Measurements from ENCODE around the gene DIO3.

Gene DIO3

DNA sequence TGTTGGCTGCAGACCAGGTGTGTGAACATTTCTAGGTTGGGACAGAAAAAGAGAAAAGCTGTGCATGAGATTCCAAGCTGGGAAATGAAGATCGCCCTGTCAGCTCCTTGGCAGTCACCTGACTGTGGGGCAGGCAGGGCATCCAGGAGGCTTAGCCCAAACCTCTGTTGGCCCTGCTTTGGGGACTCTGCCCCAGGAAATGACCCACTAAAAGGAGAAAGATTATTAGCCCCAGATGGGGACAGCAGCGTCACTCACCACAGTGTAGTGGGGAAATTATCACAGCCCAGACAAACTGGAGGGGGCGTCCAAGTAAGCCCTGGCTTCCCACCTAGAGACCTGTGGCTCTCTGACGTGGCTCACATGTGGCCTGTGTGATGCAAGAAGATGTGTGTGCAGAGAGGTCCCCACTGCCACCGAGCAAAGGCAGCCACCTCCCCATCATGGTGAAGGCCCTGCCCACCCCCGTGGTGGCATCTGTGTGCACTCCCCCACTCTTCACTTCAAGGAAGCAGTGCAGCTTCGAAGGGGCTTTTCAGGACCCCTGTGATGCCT lies 39.1 kb downstream of the DIO3 start:
- no peak for DNase-seq

DNA sequence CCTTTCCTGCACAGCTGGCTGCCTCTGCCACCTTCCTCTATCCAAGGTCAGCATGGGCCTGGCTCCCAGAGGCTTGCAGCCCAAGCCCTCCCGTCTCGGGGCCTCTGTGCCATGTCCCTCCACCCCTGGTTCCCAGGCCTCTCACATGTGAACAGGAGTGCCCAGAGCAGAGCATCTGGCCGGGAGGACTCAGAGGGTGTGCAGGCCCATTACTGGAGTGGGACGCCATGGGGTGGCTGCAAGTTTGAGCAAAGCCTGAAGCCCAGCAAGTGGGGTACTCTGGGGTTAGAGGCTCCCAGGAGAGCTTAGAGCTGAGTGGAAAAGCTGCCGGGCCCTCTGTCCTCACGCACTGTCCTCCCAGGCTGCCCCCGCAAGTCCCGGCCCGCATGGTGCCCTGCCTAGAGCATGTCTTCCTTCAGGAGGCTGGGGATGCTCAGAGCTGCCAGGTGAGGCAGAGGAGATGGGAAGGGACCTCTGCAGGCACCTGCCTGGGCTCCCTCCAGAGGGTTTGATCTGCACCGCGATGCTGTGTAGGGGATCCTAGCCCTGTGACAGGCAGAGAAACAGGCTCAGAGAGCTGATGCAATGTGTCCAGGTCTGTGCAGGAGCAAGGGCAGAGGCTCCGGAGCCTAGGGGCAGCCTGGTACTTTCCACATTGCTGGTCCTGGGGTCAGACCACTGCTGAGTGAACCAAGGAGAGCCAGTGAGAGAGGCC lies 39.8 kb downstream of the DIO3 start:
- DNase-seq: no peak

GRCh38 chr14:101601606-101602465 lies 40.5 kb downstream of the DIO3 start:
- DNase-seq: no peak

GRCh38 chr14:101602466-101602840 lies 41.2 kb downstream of the DIO3 start:
- DNase-seq: no peak

DNA sequence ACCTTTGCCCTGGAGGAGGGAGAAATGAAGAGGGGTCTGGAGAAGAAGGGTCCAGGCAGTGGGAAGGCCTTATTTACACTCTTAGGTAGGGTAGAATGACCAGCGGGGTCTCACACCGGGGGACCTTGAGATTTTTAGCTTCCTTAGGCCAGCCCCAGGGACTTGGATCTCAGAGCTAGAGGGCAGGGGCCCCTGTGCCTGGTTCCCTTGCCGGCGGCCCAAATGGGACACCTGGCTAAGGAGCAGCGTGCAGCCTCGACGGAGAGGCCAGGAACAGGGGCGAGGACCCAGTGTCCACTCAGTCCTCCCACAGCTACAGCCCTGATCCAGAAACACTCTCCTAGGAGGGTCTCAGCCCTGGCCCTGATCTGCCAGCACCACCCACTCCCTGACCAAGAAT lies 41.8 kb downstream of the DIO3 start:
- no peak for DNase-seq

DNA sequence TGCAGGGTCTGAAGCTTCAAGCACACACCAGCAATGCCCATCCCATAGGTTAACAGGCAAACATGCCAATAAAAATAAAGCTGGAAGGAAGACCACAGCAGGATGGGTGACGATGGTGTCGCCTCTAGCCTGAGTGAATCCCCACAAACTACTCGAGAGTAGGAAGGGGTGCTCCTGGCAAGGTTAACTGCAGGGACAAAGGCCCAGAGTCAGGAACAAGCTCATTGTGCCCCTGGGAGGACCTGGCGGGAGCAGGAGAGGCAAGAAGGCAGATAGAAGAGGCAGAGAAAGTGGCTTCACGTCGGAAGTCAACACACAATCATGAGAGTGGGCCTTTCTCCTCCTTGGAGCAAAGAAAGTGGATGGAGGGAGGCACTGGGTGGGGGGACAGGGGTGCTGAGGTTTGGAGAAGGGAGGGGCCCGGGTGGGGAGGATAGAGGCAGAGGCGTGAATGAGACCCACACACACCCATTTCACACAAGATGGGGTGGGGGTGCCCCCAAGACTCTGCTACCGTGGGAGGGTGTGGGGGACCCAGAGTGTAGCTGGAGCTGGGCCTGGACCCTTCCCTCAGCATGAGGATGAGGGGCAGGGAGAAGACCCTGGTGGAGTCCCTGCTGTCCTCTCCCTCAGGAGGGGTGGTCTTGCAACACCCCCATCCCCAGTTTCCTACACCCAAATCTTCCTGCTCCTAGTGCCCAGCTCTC lies 43.1 kb downstream of the DIO3 start:
- DNase-seq: no peak

GRCh38 chr14:101604935-101605780 lies 43.9 kb downstream of the DIO3 start:
- no peak for DNase-seq

DNA sequence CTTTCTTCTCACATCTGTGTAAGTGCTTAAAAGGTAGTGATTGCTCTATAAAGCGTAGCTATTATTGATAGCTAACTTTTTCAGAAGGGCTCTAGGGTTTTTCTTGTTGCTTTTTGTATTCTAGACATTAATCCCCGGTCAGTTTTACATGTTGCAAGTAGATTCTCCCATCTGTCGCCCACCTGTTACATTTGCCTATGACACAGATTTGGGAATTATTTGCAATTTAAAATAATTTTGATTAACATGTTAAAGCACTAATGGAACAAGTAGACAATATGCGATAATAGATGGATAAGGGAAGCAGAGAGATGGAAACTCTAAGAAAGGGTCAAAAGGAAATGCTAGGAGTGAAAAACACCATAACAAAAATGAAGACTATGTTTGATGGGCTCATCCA lies 44.5 kb downstream of the DIO3 start:
- DNase-seq: no peak
